Thoracic aorta (tissue), 2 donors: Measurements from ENCODE around the gene EXOC6. TPM values are rescaled to one million over a fixed set of nuclear protein-coding genes. Genes with fewer than 3 reads are reported as not detected.

Experiments used
- ATAC-seq: fragments of 150-250 bp; one replicate; pipeline ENCODE4 v1.8.0; 2017; ENCODE audit warnings: low read depth; ENCODE audit not compliant: insufficient number of reproducible peaks, low FRiP score
- DNase-seq: peaks from one replicate; pipeline ENCODE4 v3.0.0-alpha.2; 2020; ENCODE audit warnings: low spot score
- H3K27ac ChIP-seq, 2 donors: fragments of 200-600 bp; sonication (generic); 1 replicate in 1 of 2; 2 replicates in 1 of 2; pipeline ENCODE4 v1.5.1; 2016; ENCODE audit warnings: mild to moderate bottlenecking in 2 of 2, moderate library complexity in 2 of 2
- H3K27me3 ChIP-seq: fragments of 200-600 bp; sonication (generic); replicated peaks from 2 replicates; pipeline ENCODE4 v1.6.0; 2016; ENCODE audit warnings: mild to moderate bottlenecking; ENCODE audit not compliant: insufficient read depth
- H3K36me3 ChIP-seq: fragments of 200-600 bp; sonication (generic); one replicate; pipeline ENCODE4 v1.5.1; 2016
- H3K4me1 ChIP-seq, 2 donors: fragments of 200-600 bp; sonication (generic); 1 replicate in 1 of 2; 2 replicates in 1 of 2; pipeline versions ENCODE4 v1.5.1 to v1.6.0; 2016; ENCODE audit warnings: low read depth in 2 of 2, mild to moderate bottlenecking in 1 of 2; ENCODE audit not compliant: control insufficient read depth in 1 of 2
- H3K4me3 ChIP-seq: fragments of 200-600 bp; sonication (generic); 2 replicates; pipeline ENCODE4 v1.5.1; 2016; ENCODE audit warnings: mild to moderate bottlenecking
- H3K9me3 ChIP-seq: fragments of 200-600 bp; sonication (generic); 2 replicates; pipeline ENCODE4 v1.5.1; 2016
- total RNA-seq, 2 donors: library from RNA; depleted of rRNA; stranded (reverse); fragments of >200 nt; gene quantifications; one replicate each; pipeline versions ENCODE4 v1.1.0 to v1.2.3, GENCODE V29; 2016
- TF ChIP-seq, protein P1 (sequence below): fragments of 200-600 bp; sonication (generic); IDR thresholded peaks from one replicate; pipeline ENCODE4 v1.5.1; 2019; ENCODE audit warnings: antibody characterized with exemption

The EXOC6 gene
- total RNA-seq, 2 donors from 2014 or later, result 13.3 to 16.8 TPM

DNA sequence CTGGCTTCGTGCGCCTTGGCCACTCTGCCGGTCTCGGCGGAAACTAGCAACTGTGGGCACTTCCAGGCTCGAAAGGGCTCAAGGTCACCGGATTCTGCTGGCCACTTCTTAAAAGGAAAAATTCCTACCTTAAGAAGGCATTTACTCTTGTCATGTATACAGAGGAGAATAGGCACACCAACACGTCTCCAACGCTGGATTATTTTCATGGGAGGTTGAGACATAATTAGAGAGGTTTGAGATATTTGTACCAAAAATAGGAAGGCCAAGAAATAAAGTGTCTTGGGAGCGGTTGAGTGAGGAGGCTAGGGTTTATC is 220.9 kb downstream of the EXOC6 start:
- DNase-seq (no peak), ATAC-seq (no peak)
- Histone ChIP-seq H3K4me1 (peaks cover 25 to 44% of the 10 kb centered on the region in 2 donors), H3K27me3 (peaks cover 15% of the 10 kb centered on the region), H3K4me3 (no peak overlapping the region), H3K27ac (no peak overlapping the region), H3K9me3 (no peaks in the 10 kb centered on the region), H3K36me3 (no peaks in the 10 kb centered on the region)
- TF ChIP-seq, protein P1, sequence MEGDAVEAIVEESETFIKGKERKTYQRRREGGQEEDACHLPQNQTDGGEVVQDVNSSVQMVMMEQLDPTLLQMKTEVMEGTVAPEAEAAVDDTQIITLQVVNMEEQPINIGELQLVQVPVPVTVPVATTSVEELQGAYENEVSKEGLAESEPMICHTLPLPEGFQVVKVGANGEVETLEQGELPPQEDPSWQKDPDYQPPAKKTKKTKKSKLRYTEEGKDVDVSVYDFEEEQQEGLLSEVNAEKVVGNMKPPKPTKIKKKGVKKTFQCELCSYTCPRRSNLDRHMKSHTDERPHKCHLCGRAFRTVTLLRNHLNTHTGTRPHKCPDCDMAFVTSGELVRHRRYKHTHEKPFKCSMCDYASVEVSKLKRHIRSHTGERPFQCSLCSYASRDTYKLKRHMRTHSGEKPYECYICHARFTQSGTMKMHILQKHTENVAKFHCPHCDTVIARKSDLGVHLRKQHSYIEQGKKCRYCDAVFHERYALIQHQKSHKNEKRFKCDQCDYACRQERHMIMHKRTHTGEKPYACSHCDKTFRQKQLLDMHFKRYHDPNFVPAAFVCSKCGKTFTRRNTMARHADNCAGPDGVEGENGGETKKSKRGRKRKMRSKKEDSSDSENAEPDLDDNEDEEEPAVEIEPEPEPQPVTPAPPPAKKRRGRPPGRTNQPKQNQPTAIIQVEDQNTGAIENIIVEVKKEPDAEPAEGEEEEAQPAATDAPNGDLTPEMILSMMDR, result no peak

GRCh38 chr10:93070378-93071176 is 222.3 kb downstream of the EXOC6 start:
- no peaks in the 10 kb centered on the region for H3K36me3 ChIP-seq
- peaks cover 15% of the 10 kb centered on the region for H3K27me3 ChIP-seq
- no peak overlapping the region for H3K27ac ChIP-seq
- DNase-seq (no peak), ATAC-seq (no peak)
- H3K4me1 ChIP-seq, result peaks cover 33 to 55% of the 10 kb centered on the region in 2 donors
- no peaks in the 10 kb centered on the region for H3K9me3 ChIP-seq
- no peak overlapping the region for H3K4me3 ChIP-seq
- TF ChIP-seq, protein P1, result no peak

- ATAC-seq, result no peak
- Histone ChIP-seq H3K36me3 (no peaks in the 10 kb centered on the region), H3K27me3 (peaks cover 15% of the 10 kb centered on the region), H3K4me3 (no peak overlapping the region), H3K27ac (no peak overlapping the region), H3K4me1 (peaks cover 33 to 51% of the 10 kb centered on the region in 2 donors), H3K9me3 (no peaks in the 10 kb centered on the region)
- TF ChIP-seq, protein P1, result no peak
- no peak for DNase-seq
Observed at GRCh38 chr10:93071177-93071472, 222.8 kb downstream of the EXOC6 start.

DNA sequence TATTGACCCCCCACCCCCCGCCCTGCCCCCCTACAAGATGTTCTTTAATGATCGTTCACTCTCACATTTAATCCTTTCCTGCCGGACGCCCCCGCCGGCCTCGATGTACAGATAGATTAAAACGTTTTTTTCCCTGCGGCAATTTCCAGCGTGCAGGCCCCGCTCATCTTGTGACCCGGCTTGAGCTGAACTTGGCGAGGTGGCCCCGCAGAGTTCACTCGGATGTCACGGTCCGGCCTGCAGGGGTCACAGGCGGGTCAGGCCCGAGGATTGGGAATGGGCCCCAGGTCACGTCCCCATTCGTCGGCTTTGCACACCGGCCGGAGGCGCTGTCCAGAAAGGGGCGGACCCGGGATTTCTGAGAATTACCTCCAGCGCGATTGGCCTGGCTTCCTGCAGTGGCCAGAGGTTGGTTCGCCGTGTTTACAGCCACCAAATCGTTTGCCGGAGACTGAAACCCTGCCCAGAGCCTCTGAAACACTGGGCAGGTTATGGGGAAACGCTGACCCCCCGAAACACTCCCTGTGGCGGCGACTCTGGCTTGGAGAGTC is 223.4 kb downstream of the EXOC6 start:
- ATAC-seq (no peak), DNase-seq (no peak)
- Histone ChIP-seq H3K27ac (no peak overlapping the region), H3K9me3 (no peaks in the 10 kb centered on the region), H3K4me3 (peak overlapping the region; percentile 74), H3K36me3 (no peaks in the 10 kb centered on the region), H3K4me1 (peaks cover 33 to 50% of the 10 kb centered on the region in 2 donors), H3K27me3 (peaks cover 10% of the 10 kb centered on the region)
- TF ChIP-seq, protein P1, result no peak

- H3K27me3 ChIP-seq, result peaks cover 8% of the 10 kb centered on the region
- H3K4me1 ChIP-seq, result peaks cover 33 to 50% of the 10 kb centered on the region in 2 donors
- ATAC-seq, result no peak
- TF ChIP-seq, protein P1, result no peak
- no peaks in the 10 kb centered on the region for H3K9me3 ChIP-seq
- H3K36me3 ChIP-seq, result no peaks in the 10 kb centered on the region
- no peak for DNase-seq
- no peak overlapping the region for H3K27ac ChIP-seq
- H3K4me3 ChIP-seq, result peak overlapping the region; percentile 74
Observed at GRCh38 chr10:93072225-93072712, 223.9 kb downstream of the EXOC6 start.
